Suppressor macrophage (primary cell): ENCODE data around the gene SPATA31A1.
"Not testable (repeated sequence)": the region's sequence is repeated elsewhere in the genome, so short reads cannot be mapped to it uniquely, and the experiment has no call there.

ENCODE experiments used
- DNase-seq, 4 experiments: peaks; one replicate each; pipeline ENCODE4 v3.0.0-alpha.2; 2020 to 2022
- total RNA-seq, 17 experiments: gene quantifications; one replicate each; lab custom pipeline; 2026; ENCODE audit warnings: mixed read lengths in 6 of 17, inconsistent platforms in 3 of 17; lab: John Stamatoyannopoulos, UW

Gene SPATA31A1
- total RNA-seq = 0 to 1.3 (median 0) reads per million in 17 experiments

GRCh38 chr9:39355369-39355768, at the start of gene SPATA31A1:
TSS of gene SPATA31A1 (plus strand) at chr9:39355669. CDS start at chr9:39355731, 62 bp downstream.
- not testable (repeated sequence) for DNase-seq

GRCh38 chr9:39407261-39408204, 52.1 kb downstream of the SPATA31A1 start:
- DNase-seq = not testable (repeated sequence)

- DNase-seq = not testable (repeated sequence)
Observed at GRCh38 chr9:39411254-39411940, 55.9 kb downstream of the SPATA31A1 start.
